ENCODE measurements around the gene DCLK1.

The DCLK1 gene

GRCh38 chr13:35961002-35961401, 170.2 kb downstream of the DCLK1 start:
- TF ChIP-seq CTCF (IDR thresholded peaks at IDR 0.05; ENCODE audit: borderline replicate concordance, insufficient read depth, low read depth, low read length): no peak
- H3K4me3 ChIP-seq (ENCODE audit: low read depth, low read length): no peak overlapping the region

- no peak for TF ChIP-seq CTCF (IDR thresholded peaks at IDR 0.05; ENCODE audit: borderline replicate concordance, insufficient read depth, low read depth, low read length)
- no peak overlapping the region for H3K4me3 ChIP-seq (ENCODE audit: low read depth, low read length)
Measured at GRCh38 chr13:35957996-35958395, 173.2 kb downstream of the DCLK1 start.

- no peak for TF ChIP-seq CTCF (IDR thresholded peaks at IDR 0.05; ENCODE audit: borderline replicate concordance, insufficient read depth, low read depth, low read length)
- H3K4me3 ChIP-seq (ENCODE audit: low read depth, low read length): no peak overlapping the region
Measured at GRCh38 chr13:35957241-35957731, 173.9 kb downstream of the DCLK1 start.

GRCh38 chr13:35956074-35956473, 175.1 kb downstream of the DCLK1 start:
- no peak overlapping the region for H3K4me3 ChIP-seq (ENCODE audit: low read depth, low read length)
- TF ChIP-seq CTCF (IDR thresholded peaks at IDR 0.05; ENCODE audit: borderline replicate concordance, insufficient read depth, low read depth, low read length): no peak

DNA sequence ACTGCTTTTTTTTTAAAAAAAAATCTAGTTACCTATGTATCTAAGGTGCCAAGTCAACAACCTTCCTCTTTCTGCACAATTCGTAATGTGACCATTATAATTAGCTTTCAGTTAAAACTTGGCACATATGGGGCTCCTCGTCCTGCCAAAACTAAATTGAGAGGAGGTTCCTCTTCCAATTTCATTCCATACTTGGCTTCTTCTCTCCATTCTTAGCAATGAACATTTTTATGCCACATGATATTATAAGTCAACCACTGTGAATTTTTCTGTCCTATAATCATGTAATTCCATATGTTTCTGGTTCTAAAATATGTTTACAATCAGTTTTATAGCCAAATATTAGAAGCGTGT, 177.0 kb downstream of the DCLK1 start:
- no peak for TF ChIP-seq CTCF (IDR thresholded peaks at IDR 0.05; ENCODE audit: borderline replicate concordance, insufficient read depth, low read depth, low read length)
- no peak overlapping the region for H3K4me3 ChIP-seq (ENCODE audit: low read depth, low read length)

GRCh38 chr13:35953537-35954206, 177.5 kb downstream of the DCLK1 start:
- TF ChIP-seq CTCF (IDR thresholded peaks at IDR 0.05; ENCODE audit: borderline replicate concordance, insufficient read depth, low read depth, low read length): no peak
- no peak overlapping the region for H3K4me3 ChIP-seq (ENCODE audit: low read depth, low read length)

DNA sequence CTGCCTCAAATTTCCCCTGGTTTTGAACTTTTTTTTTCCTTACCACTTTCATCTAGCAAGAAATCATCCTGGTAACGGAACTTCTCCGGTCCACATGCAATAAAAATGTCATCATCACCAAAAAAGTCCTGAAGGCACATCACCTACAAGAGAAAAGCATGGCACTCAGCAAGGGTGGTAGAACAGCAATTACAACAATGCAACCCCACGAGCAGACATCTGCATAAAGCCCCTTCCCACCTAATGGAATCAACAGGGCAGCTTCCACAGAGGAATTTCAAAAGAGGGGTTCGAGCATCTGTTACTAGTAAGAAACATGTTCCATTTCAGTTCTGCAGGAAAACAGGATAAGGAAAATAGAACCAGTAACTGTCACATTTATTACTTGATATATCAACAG, 183.9 kb downstream of the DCLK1 start:
- no peak overlapping the region for H3K4me3 ChIP-seq (ENCODE audit: low read depth, low read length)
- no peak for TF ChIP-seq CTCF (IDR thresholded peaks at IDR 0.05; ENCODE audit: borderline replicate concordance, insufficient read depth, low read depth, low read length)
